ENCODE data around the gene HIPK2.
"Not testable (repeated sequence)": the region's sequence is repeated elsewhere in the genome, so short reads cannot be mapped to it uniquely, and the experiment has no call there.

Gene HIPK2

GRCh38 chr7:139617074-139617473 lies 160.7 kb downstream of the HIPK2 start:
- Histone ChIP-seq H3K27ac (ENCODE audit: low read depth in 2 of 2, low read length in 2 of 2) (no peak overlapping the region), H3K27me3 (ENCODE audit: control insufficient read depth in 2 of 2, insufficient read depth in 2 of 2, low read length in 2 of 2) (no peaks in the 10 kb centered on the region), H3K36me3 (ENCODE audit: control insufficient read depth in 2 of 2, insufficient read depth in 2 of 2, low read length in 2 of 2) (peaks cover 34 to 57% of the 10 kb centered on the region in 2 donors), H3K4me1 (ENCODE audit: control insufficient read depth in 2 of 2, insufficient read depth in 2 of 2, low read length in 2 of 2) (no peaks in the 10 kb centered on the region), H3K4me3 (ENCODE audit: low read length in 2 of 2) (no peak overlapping the region), H3K9me3 (ENCODE audit: control insufficient read depth in 2 of 2, low read length in 2 of 2) (no peaks in the 10 kb centered on the region), H3K9ac (ENCODE audit: low read depth in 1 of 2, low read length in 2 of 2) (no peak overlapping the region)

DNA sequence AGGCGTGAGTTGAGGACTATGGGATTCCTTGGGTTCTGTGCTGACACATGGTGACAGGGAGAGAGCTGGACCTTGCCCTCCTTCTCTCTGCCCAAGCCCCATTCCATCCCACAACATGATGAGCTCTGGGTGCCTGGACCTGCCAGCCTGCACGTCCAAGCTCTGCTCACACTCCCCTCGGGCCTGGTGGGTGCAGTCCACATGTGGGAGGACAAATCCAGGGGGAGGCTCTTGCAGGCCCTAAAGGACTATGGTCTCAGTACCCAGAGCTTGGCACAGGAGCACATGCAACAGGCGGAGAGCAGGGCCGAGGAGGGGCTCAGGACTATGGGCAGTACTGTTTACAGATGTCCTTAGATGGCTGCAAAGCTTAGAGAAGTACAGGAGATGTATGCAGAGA lies 162.9 kb downstream of the HIPK2 start:
- Histone ChIP-seq H3K4me3 (ENCODE audit: low read length in 2 of 2) (no peak overlapping the region), H3K27me3 (ENCODE audit: control insufficient read depth in 2 of 2, insufficient read depth in 2 of 2, low read length in 2 of 2) (no peaks in the 10 kb centered on the region), H3K4me1 (ENCODE audit: control insufficient read depth in 2 of 2, insufficient read depth in 2 of 2, low read length in 2 of 2) (no peaks in the 10 kb centered on the region), H3K9me3 (ENCODE audit: control insufficient read depth in 2 of 2, low read length in 2 of 2) (no peaks in the 10 kb centered on the region), H3K36me3 (ENCODE audit: control insufficient read depth in 2 of 2, insufficient read depth in 2 of 2, low read length in 2 of 2) (peaks cover 38 to 47% of the 10 kb centered on the region in 2 donors), H3K9ac (ENCODE audit: low read depth in 1 of 2, low read length in 2 of 2) (no peak overlapping the region), H3K27ac (ENCODE audit: low read depth in 2 of 2, low read length in 2 of 2) (no peak overlapping the region)

- Histone ChIP-seq H3K4me1 (ENCODE audit: control insufficient read depth in 2 of 2, insufficient read depth in 2 of 2, low read length in 2 of 2) (no peaks in the 10 kb centered on the region), H3K4me3 (ENCODE audit: low read length in 2 of 2) (no peak overlapping the region), H3K27ac (ENCODE audit: low read depth in 2 of 2, low read length in 2 of 2) (no peak overlapping the region), H3K27me3 (ENCODE audit: control insufficient read depth in 2 of 2, insufficient read depth in 2 of 2, low read length in 2 of 2) (no peaks in the 10 kb centered on the region), H3K9me3 (ENCODE audit: control insufficient read depth in 2 of 2, low read length in 2 of 2) (no peaks in the 10 kb centered on the region), H3K9ac (ENCODE audit: low read depth in 1 of 2, low read length in 2 of 2) (no peak overlapping the region), H3K36me3 (ENCODE audit: control insufficient read depth in 2 of 2, insufficient read depth in 2 of 2, low read length in 2 of 2) (peaks cover 38 to 45% of the 10 kb centered on the region in 2 donors)
Observed at GRCh38 chr7:139613971-139614411, 163.8 kb downstream of the HIPK2 start.

GRCh38 chr7:139611556-139611955 lies 166.2 kb downstream of the HIPK2 start:
- peaks cover 32 to 34% of the 10 kb centered on the region in 2 donors for H3K36me3 ChIP-seq (ENCODE audit: control insufficient read depth in 2 of 2, insufficient read depth in 2 of 2, low read length in 2 of 2)
- not testable (repeated sequence) for H3K4me1 ChIP-seq (ENCODE audit: control insufficient read depth in 2 of 2, insufficient read depth in 2 of 2, low read length in 2 of 2); H3K9me3 ChIP-seq (ENCODE audit: control insufficient read depth in 2 of 2, low read length in 2 of 2); H3K27me3 ChIP-seq (ENCODE audit: control insufficient read depth in 2 of 2, insufficient read depth in 2 of 2, low read length in 2 of 2); H3K9ac ChIP-seq (ENCODE audit: low read depth in 1 of 2, low read length in 2 of 2); H3K4me3 ChIP-seq (ENCODE audit: low read length in 2 of 2); H3K27ac ChIP-seq (ENCODE audit: low read depth in 2 of 2, low read length in 2 of 2)

DNA sequence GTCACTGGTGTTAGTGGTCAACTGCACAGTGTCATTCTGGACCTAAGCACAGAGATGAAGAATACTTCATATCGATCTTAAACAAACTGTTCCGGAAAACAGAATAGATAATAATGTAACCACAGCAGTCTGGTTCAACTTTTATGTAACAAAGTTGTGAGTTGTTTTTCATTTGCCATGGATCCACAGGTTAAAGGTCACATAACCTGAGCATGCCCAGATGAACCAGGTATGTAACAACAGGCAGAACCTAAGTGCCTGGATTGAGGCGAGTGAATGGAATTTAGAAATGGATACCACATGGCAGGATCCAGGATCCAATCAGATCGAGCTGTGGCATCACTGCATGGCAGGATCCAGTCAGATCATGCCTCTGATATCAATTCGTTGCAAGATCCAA lies 167.2 kb downstream of the HIPK2 start:
- Histone ChIP-seq H3K4me3 (ENCODE audit: low read length in 2 of 2) (no peak overlapping the region), H3K9me3 (ENCODE audit: control insufficient read depth in 2 of 2, low read length in 2 of 2) (no peaks in the 10 kb centered on the region), H3K27ac (ENCODE audit: low read depth in 2 of 2, low read length in 2 of 2) (no peak overlapping the region), H3K9ac (ENCODE audit: low read depth in 1 of 2, low read length in 2 of 2) (no peak overlapping the region), H3K27me3 (ENCODE audit: control insufficient read depth in 2 of 2, insufficient read depth in 2 of 2, low read length in 2 of 2) (no peaks in the 10 kb centered on the region), H3K4me1 (ENCODE audit: control insufficient read depth in 2 of 2, insufficient read depth in 2 of 2, low read length in 2 of 2) (no peaks in the 10 kb centered on the region), H3K36me3 (ENCODE audit: control insufficient read depth in 2 of 2, insufficient read depth in 2 of 2, low read length in 2 of 2) (peaks cover 26 to 34% of the 10 kb centered on the region in 2 donors)

GRCh38 chr7:139603896-139604295 lies 173.9 kb downstream of the HIPK2 start:
- peaks cover 34 to 38% of the 10 kb centered on the region in 2 donors for H3K36me3 ChIP-seq (ENCODE audit: control insufficient read depth in 2 of 2, insufficient read depth in 2 of 2, low read length in 2 of 2)
- no peaks in the 10 kb centered on the region for H3K4me1 ChIP-seq (ENCODE audit: control insufficient read depth in 2 of 2, insufficient read depth in 2 of 2, low read length in 2 of 2)
- no peak overlapping the region for H3K4me3 ChIP-seq (ENCODE audit: low read length in 2 of 2)
- H3K9ac ChIP-seq (ENCODE audit: low read depth in 1 of 2, low read length in 2 of 2): no peak overlapping the region
- H3K27ac ChIP-seq (ENCODE audit: low read depth in 2 of 2, low read length in 2 of 2): no peak overlapping the region
- no peaks in the 10 kb centered on the region for H3K27me3 ChIP-seq (ENCODE audit: control insufficient read depth in 2 of 2, insufficient read depth in 2 of 2, low read length in 2 of 2)
- H3K9me3 ChIP-seq (ENCODE audit: control insufficient read depth in 2 of 2, low read length in 2 of 2): no peaks in the 10 kb centered on the region

DNA sequence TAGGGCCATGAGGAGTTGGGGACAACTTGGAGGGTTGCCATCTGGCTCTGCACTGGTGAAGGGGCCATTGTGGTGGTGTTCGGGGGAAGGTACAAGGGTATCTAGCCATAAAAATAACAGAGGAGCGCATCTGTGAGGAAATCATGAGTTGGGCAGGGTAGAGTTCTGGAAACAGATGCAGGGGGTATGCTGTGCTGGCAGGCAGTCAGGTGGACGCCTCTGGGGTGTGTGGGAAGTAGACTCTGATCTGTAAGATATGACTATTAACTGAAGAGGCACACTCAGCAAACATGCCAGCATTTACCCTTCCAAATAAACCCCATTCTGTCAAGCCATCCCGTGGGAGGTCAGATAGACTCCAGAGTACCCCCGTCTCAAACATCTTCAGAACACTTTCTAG lies 174.5 kb downstream of the HIPK2 start:
- H3K36me3 ChIP-seq (ENCODE audit: control insufficient read depth in 2 of 2, insufficient read depth in 2 of 2, low read length in 2 of 2): peaks cover 38 to 44% of the 10 kb centered on the region in 2 donors
- no peaks in the 10 kb centered on the region for H3K4me1 ChIP-seq (ENCODE audit: control insufficient read depth in 2 of 2, insufficient read depth in 2 of 2, low read length in 2 of 2)
- no peaks in the 10 kb centered on the region for H3K9me3 ChIP-seq (ENCODE audit: control insufficient read depth in 2 of 2, low read length in 2 of 2)
- no peak overlapping the region for H3K27ac ChIP-seq (ENCODE audit: low read depth in 2 of 2, low read length in 2 of 2)
- H3K9ac ChIP-seq (ENCODE audit: low read depth in 1 of 2, low read length in 2 of 2): no peak overlapping the region
- no peak overlapping the region for H3K4me3 ChIP-seq (ENCODE audit: low read length in 2 of 2)
- H3K27me3 ChIP-seq (ENCODE audit: control insufficient read depth in 2 of 2, insufficient read depth in 2 of 2, low read length in 2 of 2): no peaks in the 10 kb centered on the region

- no peak overlapping the region for H3K27ac ChIP-seq (ENCODE audit: low read depth in 2 of 2, low read length in 2 of 2)
- H3K9ac ChIP-seq (ENCODE audit: low read depth in 1 of 2, low read length in 2 of 2): no peak overlapping the region
Observed at GRCh38 chr7:139602143-139602722, 175.6 kb downstream of the HIPK2 start.

DNA sequence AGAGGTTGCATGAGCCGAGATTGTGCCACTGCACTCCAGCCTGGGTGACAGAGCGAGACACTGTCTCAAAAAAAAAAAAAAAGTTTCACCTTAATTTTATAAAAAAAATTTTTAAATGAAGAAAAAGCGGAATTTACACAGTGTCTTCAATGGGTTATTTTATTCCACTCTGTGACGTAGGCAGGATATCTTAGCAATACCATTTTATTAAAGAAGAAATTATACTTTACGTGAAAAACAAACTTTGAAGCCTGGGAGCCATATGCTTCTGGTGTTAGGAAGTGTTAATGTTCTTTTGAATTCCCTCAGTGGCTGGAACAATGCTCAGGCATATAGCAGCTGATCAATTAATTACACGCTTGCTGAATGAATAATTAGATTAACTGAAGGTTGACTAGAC lies 176.6 kb downstream of the HIPK2 start:
- Histone ChIP-seq H3K36me3 (ENCODE audit: control insufficient read depth in 2 of 2, insufficient read depth in 2 of 2, low read length in 2 of 2) (peaks cover 48 to 57% of the 10 kb centered on the region in 2 donors), H3K9me3 (ENCODE audit: control insufficient read depth in 2 of 2, low read length in 2 of 2) (no peaks in the 10 kb centered on the region), H3K9ac (ENCODE audit: low read depth in 1 of 2, low read length in 2 of 2) (no peak overlapping the region), H3K27me3 (ENCODE audit: control insufficient read depth in 2 of 2, insufficient read depth in 2 of 2, low read length in 2 of 2) (no peaks in the 10 kb centered on the region), H3K4me3 (ENCODE audit: low read length in 2 of 2) (no peak overlapping the region), H3K27ac (ENCODE audit: low read depth in 2 of 2, low read length in 2 of 2) (no peak overlapping the region), H3K4me1 (ENCODE audit: control insufficient read depth in 2 of 2, insufficient read depth in 2 of 2, low read length in 2 of 2) (no peaks in the 10 kb centered on the region)

More at GRCh38 chr7:139602143-139602722, 175.6 kb downstream of the HIPK2 start:
- Histone ChIP-seq H3K27me3 (ENCODE audit: control insufficient read depth in 2 of 2, insufficient read depth in 2 of 2, low read length in 2 of 2) (no peaks in the 10 kb centered on the region), H3K9me3 (ENCODE audit: control insufficient read depth in 2 of 2, low read length in 2 of 2) (no peaks in the 10 kb centered on the region), H3K4me3 (ENCODE audit: low read length in 2 of 2) (no peak overlapping the region), H3K4me1 (ENCODE audit: control insufficient read depth in 2 of 2, insufficient read depth in 2 of 2, low read length in 2 of 2) (no peaks in the 10 kb centered on the region), H3K36me3 (ENCODE audit: control insufficient read depth in 2 of 2, insufficient read depth in 2 of 2, low read length in 2 of 2) (peaks cover 41 to 49% of the 10 kb centered on the region in 2 donors)

DNA sequence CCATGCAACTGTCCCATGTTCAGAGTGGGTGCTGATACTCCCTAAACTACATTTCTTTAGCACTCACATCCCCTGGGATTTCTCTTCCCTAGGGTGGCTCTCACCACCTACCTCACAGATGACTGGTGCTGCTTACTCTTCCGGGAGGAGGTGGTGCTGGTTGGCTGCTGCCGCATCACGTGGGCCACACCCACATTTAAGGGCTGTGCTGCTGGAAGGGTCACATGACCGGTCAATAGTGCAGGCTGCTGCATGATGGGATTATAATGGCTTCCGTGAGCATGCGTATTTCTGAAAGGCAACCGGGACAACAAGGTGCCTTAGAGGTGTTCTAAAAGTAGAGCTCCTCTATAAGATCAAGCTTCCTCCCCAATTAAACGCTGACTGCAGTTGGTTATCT lies 177.5 kb downstream of the HIPK2 start:
- no peaks in the 10 kb centered on the region for H3K9me3 ChIP-seq (ENCODE audit: control insufficient read depth in 2 of 2, low read length in 2 of 2)
- H3K9ac ChIP-seq (ENCODE audit: low read depth in 1 of 2, low read length in 2 of 2): no peak overlapping the region
- no peak overlapping the region for H3K27ac ChIP-seq (ENCODE audit: low read depth in 2 of 2, low read length in 2 of 2)
- no peaks in the 10 kb centered on the region for H3K27me3 ChIP-seq (ENCODE audit: control insufficient read depth in 2 of 2, insufficient read depth in 2 of 2, low read length in 2 of 2)
- H3K4me3 ChIP-seq (ENCODE audit: low read length in 2 of 2): no peak overlapping the region
- H3K4me1 ChIP-seq (ENCODE audit: control insufficient read depth in 2 of 2, insufficient read depth in 2 of 2, low read length in 2 of 2): no peaks in the 10 kb centered on the region
- peaks cover 56 to 59% of the 10 kb centered on the region in 2 donors for H3K36me3 ChIP-seq (ENCODE audit: control insufficient read depth in 2 of 2, insufficient read depth in 2 of 2, low read length in 2 of 2)
